ENCODE measurements around the gene FNDC3A. TPM values are rescaled to one million over a fixed set of nuclear protein-coding genes. Genes with fewer than 3 reads are reported as not detected.

FNDC3A gene
- total RNA-seq, 5 donors from 2014 or later (not counting 1 experiment from before 2014, with no cell fraction given) = 29.7 to 44.4 (median 32.0) TPM

DNA sequence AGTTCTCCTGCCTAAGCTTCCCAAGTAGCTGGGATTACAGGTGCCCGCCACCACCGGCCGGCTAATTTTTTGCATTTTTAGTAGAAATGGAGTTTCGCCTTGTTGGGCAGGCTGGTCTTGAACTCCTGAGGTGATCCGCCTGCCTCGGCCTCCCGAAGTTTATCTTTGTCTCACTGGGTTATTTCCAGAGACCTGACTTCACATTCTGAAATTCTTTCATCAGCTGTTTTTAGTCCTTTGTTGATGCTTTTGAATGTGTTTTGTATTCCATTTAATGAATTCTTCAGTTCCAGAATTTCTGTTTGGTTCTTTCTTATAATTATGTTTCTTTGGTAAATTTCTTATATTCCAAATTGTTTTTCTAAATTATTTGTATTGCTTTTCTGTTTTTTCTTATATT is 189.0 kb downstream of the FNDC3A start:
- ChIA-PET CTCF (no interaction called here), POLR2A (no interaction called here)
- H3K36me3 Mint-ChIP-seq = peaks cover 69% of the 10 kb centered on the region
- H3K9me3 ChIP-seq = peaks cover 8% of the 10 kb centered on the region
- H3K27me3 Mint-ChIP-seq = no peaks in the 10 kb centered on the region
- H3K4me1 ChIP-seq (ENCODE audit: control insufficient read depth in 1 of 2, extremely low read depth in 1 of 2, insufficient read depth in 2 of 2, low read length in 2 of 2) = no peaks in the 10 kb centered on the region
- no peak overlapping the region for H3K4me3 ChIP-seq (ENCODE audit: control insufficient read depth in 1 of 2, extremely low read depth in 1 of 2, low read length in 1 of 2)
- H3K4me3 Mint-ChIP-seq = no peak overlapping the region
- H3K9me3 Mint-ChIP-seq = peaks cover 5 to 16% (median 15%) of the 10 kb centered on the region in 3 donors
- H3K27ac ChIP-seq (ENCODE audit: low read length) = no peak overlapping the region
- H3K27ac Mint-ChIP-seq = no peak overlapping the region
- DNase-seq = no peak
- H3K4me1 Mint-ChIP-seq = peaks cover 14 to 28% (median 22%) of the 10 kb centered on the region in 3 donors
- no peak for ATAC-seq (replicated peaks in 1 of 4)
- peaks cover 13 to 35% of the 10 kb centered on the region in 2 donors for H3K36me3 ChIP-seq (ENCODE audit: control insufficient read depth in 2 of 2, extremely low read depth in 1 of 2, insufficient read depth in 1 of 2, low read length in 1 of 2)
- no peaks in the 10 kb centered on the region for H3K27me3 ChIP-seq (replicated peaks in 1 of 2; ENCODE audit: control insufficient read depth in 2 of 2, extremely low read depth in 1 of 2, insufficient read depth in 2 of 2, low read length in 1 of 2)
- WGBS (ENCODE audit: insufficient coverage) = 100% methylated on average over 1 of the region's 7 CpGs

DNA sequence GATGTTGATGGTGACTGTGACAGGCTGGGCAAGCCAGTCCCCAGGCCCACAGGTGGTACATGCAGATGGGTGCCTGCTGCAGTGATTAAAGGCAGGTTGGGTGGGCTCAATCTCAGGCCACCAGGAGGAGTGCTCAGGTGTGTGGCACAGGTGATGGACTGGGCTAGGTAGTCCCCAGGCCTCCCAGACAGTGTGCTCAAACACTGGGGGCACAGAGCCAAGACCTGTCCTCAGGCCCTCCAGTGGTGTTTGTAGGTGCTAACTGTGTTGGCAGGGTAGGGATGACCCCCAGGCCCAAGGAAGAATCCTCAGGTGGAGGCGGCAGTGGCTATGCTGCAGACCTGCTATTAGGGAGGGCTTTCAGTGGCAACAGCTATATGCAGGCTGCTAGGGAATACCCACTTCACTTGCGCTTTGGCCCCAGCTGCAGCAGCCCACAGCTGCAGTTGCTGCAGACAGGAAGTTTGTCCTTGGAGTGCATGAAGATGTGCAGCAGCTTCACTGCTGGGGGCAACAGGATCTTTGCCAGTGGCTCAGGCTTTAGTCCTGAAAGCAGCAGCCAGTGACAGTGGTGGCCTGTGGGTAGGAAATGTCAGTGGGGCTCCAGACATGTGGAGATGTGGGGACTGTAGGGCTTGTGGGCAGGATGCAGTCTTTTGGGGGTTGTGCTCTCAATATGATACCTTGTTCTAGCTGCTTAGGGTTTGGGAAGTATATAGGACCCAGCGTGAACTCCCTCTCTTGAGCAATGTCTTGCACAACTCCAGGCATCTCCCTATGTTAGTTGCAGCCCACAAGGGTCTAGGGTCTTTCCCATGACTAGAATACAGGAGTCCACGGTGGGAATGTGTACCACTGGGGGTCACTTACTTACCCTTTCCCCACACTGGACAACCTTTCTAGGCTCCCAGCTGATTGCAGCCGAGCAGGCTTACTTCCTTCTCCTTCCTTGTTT is 190.4 kb downstream of the FNDC3A start:
- Mint-ChIP-seq H3K4me3 (no peak overlapping the region), H3K27me3 (no peaks in the 10 kb centered on the region), H3K9me3 (peaks cover 5 to 16% (median 15%) of the 10 kb centered on the region in 3 donors), H3K27ac (peak overlapping the region in 1 of 2 donors; percentile 31), H3K36me3 (peaks cover 70% of the 10 kb centered on the region), H3K4me1 (peaks cover 8 to 20% (median 16%) of the 10 kb centered on the region in 3 donors)
- Histone ChIP-seq H3K27ac (ENCODE audit: low read length) (no peak overlapping the region), H3K4me3 (ENCODE audit: control insufficient read depth in 1 of 2, extremely low read depth in 1 of 2, low read length in 1 of 2) (no peak overlapping the region), H3K4me1 (ENCODE audit: control insufficient read depth in 1 of 2, extremely low read depth in 1 of 2, insufficient read depth in 2 of 2, low read length in 2 of 2) (no peaks in the 10 kb centered on the region), H3K27me3 (replicated peaks in 1 of 2; ENCODE audit: control insufficient read depth in 2 of 2, extremely low read depth in 1 of 2, insufficient read depth in 2 of 2, low read length in 1 of 2) (no peaks in the 10 kb centered on the region), H3K36me3 (ENCODE audit: control insufficient read depth in 2 of 2, extremely low read depth in 1 of 2, insufficient read depth in 1 of 2, low read length in 1 of 2) (peaks cover 13 to 43% of the 10 kb centered on the region in 2 donors), H3K9me3 (peaks cover 8% of the 10 kb centered on the region)
- ChIA-PET POLR2A (no interaction called here), CTCF (no interaction called here)
- 92% methylated on average over 3 of the region's 5 CpGs for WGBS (ENCODE audit: insufficient coverage)
- ATAC-seq (replicated peaks in 1 of 4) (no peak), DNase-seq (no peak)

- Histone ChIP-seq H3K9me3 (no peaks in the 10 kb centered on the region), H3K27me3 (replicated peaks in 1 of 2; ENCODE audit: control insufficient read depth in 2 of 2, extremely low read depth in 1 of 2, insufficient read depth in 2 of 2, low read length in 1 of 2) (no peaks in the 10 kb centered on the region), H3K4me3 (ENCODE audit: control insufficient read depth in 1 of 2, extremely low read depth in 1 of 2, low read length in 1 of 2) (no peak overlapping the region), H3K36me3 (ENCODE audit: control insufficient read depth in 2 of 2, extremely low read depth in 1 of 2, insufficient read depth in 1 of 2, low read length in 1 of 2) (peaks cover 0 to 33% of the 10 kb centered on the region in 2 donors), H3K4me1 (ENCODE audit: control insufficient read depth in 1 of 2, extremely low read depth in 1 of 2, insufficient read depth in 2 of 2, low read length in 2 of 2) (no peaks in the 10 kb centered on the region), H3K27ac (ENCODE audit: low read length) (no peak overlapping the region)
- DNase-seq (no peak), ATAC-seq (replicated peaks in 1 of 4) (no peak)
- POLR2A ChIA-PET = no interaction called here
- H3K27me3 Mint-ChIP-seq = no peaks in the 10 kb centered on the region
- peaks cover 56% of the 10 kb centered on the region for H3K36me3 Mint-ChIP-seq
- no peak overlapping the region for H3K27ac Mint-ChIP-seq
- no peak overlapping the region for H3K4me3 Mint-ChIP-seq
- H3K4me1 Mint-ChIP-seq = peaks cover 0 to 6% (median 3%) of the 10 kb centered on the region in 3 donors
- H3K9me3 Mint-ChIP-seq = no peaks in the 10 kb centered on the region
- CTCF ChIA-PET = no interaction called here
Observed at GRCh38 chr13:49171359-49171758, 195.6 kb downstream of the FNDC3A start.

DNA sequence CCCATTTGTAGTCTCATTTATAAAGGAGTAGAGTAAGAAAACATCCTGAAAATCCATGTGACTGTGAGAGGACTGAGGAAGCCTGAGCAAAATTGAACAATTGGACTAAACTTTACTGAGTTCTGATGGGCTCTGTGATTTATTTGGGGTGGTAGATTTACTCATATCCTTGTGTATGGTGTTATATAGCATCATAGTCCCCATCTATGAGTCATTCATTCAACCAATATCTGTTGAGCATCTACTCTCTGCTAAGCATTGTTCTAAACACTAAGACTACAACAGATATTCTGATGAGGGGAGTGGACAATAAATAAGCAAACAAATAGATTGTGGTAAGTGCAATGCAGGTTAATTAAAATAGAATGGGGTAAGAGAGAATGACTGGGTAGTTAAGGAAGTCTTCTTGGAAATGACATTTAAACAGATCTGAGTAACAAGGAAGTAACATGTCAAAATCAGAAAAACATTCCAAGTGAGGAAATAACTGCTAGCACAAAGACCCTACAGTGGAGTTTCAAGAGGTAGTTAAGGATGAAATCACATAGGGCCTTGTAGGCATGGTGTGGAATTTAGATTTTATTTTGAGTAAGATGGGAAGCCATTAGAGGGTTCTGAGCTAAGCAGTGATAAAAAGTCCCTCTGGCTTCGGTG is 208.1 kb downstream of the FNDC3A start:
- Histone ChIP-seq H3K36me3 (ENCODE audit: control insufficient read depth in 2 of 2, extremely low read depth in 1 of 2, insufficient read depth in 1 of 2, low read length in 1 of 2) (peaks cover under 1 to 67% of the 10 kb centered on the region in 2 donors), H3K9me3 (no peaks in the 10 kb centered on the region), H3K27me3 (replicated peaks in 1 of 2; ENCODE audit: control insufficient read depth in 2 of 2, extremely low read depth in 1 of 2, insufficient read depth in 2 of 2, low read length in 1 of 2) (no peaks in the 10 kb centered on the region), H3K4me3 (ENCODE audit: control insufficient read depth in 1 of 2, extremely low read depth in 1 of 2, low read length in 1 of 2) (no peak overlapping the region), H3K27ac (ENCODE audit: low read length) (no peak overlapping the region), H3K4me1 (ENCODE audit: control insufficient read depth in 1 of 2, extremely low read depth in 1 of 2, insufficient read depth in 2 of 2, low read length in 2 of 2) (no peaks in the 10 kb centered on the region)
- Mint-ChIP-seq H3K4me1 (peaks cover 0 to 4% (median 0%) of the 10 kb centered on the region in 3 donors), H3K4me3 (no peak overlapping the region), H3K27ac (no peak overlapping the region), H3K27me3 (no peaks in the 10 kb centered on the region), H3K9me3 (no peaks in the 10 kb centered on the region), H3K36me3 (peaks cover 40% of the 10 kb centered on the region)
- POLR2A ChIA-PET = no interaction called here
- 92% methylated on average over 1 of the region's 1 CpG for WGBS (ENCODE audit: insufficient coverage)
- no peak for ATAC-seq (replicated peaks in 1 of 4)
- DNase-seq = no peak
- CTCF ChIA-PET = no interaction called here

DNA sequence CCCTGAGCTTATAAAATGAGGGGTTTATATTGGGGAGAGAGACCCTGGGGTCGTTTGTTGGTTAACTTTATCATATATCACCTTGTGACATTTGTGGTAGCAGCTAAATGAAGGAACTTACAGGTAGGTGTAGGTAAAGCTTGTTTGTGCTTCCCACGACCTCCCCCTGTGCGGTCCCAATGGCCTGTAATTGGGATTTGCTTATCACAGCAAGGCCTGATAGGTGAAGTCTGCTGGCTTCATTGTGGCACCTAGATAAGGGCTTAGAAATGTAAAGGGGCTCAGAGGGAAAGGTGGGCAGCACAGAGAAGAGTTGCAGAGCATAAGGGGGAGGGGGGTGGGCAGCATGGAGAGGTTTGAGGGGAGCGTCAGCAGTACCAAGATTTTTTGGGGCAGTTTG is 208.9 kb downstream of the FNDC3A start:
- CTCF ChIA-PET = interaction anchor here in 1 of 2 donors (0.6 kb wide), 1 partner anchor 799 kb away, joined by 4 read pairs; no protein-coding TSS in a partner anchor
- ATAC-seq (replicated peaks in 1 of 4) (no peak), DNase-seq (no peak)
- no peaks in the 10 kb centered on the region for H3K9me3 Mint-ChIP-seq
- H3K27ac Mint-ChIP-seq = no peak overlapping the region
- H3K4me3 Mint-ChIP-seq = no peak overlapping the region
- Histone ChIP-seq H3K27ac (ENCODE audit: low read length) (no peak overlapping the region), H3K9me3 (no peaks in the 10 kb centered on the region), H3K27me3 (replicated peaks in 1 of 2; ENCODE audit: control insufficient read depth in 2 of 2, extremely low read depth in 1 of 2, insufficient read depth in 2 of 2, low read length in 1 of 2) (no peaks in the 10 kb centered on the region), H3K4me3 (ENCODE audit: control insufficient read depth in 1 of 2, extremely low read depth in 1 of 2, low read length in 1 of 2) (no peak overlapping the region), H3K36me3 (ENCODE audit: control insufficient read depth in 2 of 2, extremely low read depth in 1 of 2, insufficient read depth in 1 of 2, low read length in 1 of 2) (peaks cover 0 to 66% of the 10 kb centered on the region in 2 donors), H3K4me1 (ENCODE audit: control insufficient read depth in 1 of 2, extremely low read depth in 1 of 2, insufficient read depth in 2 of 2, low read length in 2 of 2) (no peaks in the 10 kb centered on the region)
- no peaks in the 10 kb centered on the region for H3K27me3 Mint-ChIP-seq
- WGBS (ENCODE audit: insufficient coverage) = 100% methylated on average over 3 of the region's 4 CpGs
- H3K36me3 Mint-ChIP-seq = peaks cover 37% of the 10 kb centered on the region
- POLR2A ChIA-PET = no interaction called here
- H3K4me1 Mint-ChIP-seq = peaks cover 0 to 4% (median 0%) of the 10 kb centered on the region in 3 donors

- Mint-ChIP-seq H3K27ac (peak overlapping the region; percentile 11 to 59), H3K9me3 (no peaks in the 10 kb centered on the region), H3K4me3 (no peak overlapping the region), H3K4me1 (peaks cover 0 to 4% (median 0%) of the 10 kb centered on the region in 3 donors), H3K27me3 (no peaks in the 10 kb centered on the region), H3K36me3 (peaks cover 33% of the 10 kb centered on the region)
- no peak overlapping the region for H3K27ac ChIP-seq (ENCODE audit: low read length)
- H3K9me3 ChIP-seq = no peaks in the 10 kb centered on the region
- CTCF ChIA-PET = interaction anchor here in 1 of 2 donors (0.6 kb wide), 1 partner anchor 651 kb away, joined by 3 read pairs; no protein-coding TSS in a partner anchor
- H3K4me1 ChIP-seq (ENCODE audit: control insufficient read depth in 1 of 2, extremely low read depth in 1 of 2, insufficient read depth in 2 of 2, low read length in 2 of 2) = no peaks in the 10 kb centered on the region
- WGBS (ENCODE audit: insufficient coverage) = no CpG with 5 or more reads among the region's 1 CpG
- peaks cover 0 to 67% of the 10 kb centered on the region in 2 donors for H3K36me3 ChIP-seq (ENCODE audit: control insufficient read depth in 2 of 2, extremely low read depth in 1 of 2, insufficient read depth in 1 of 2, low read length in 1 of 2)
- ATAC-seq (replicated peaks in 1 of 4) (no peak), DNase-seq (no peak)
- POLR2A ChIA-PET = interaction anchor here in 1 of 2 donors (0.8 kb wide), 1 partner anchor 13 kb away, joined by 3 read pairs; no protein-coding TSS in a partner anchor
- H3K4me3 ChIP-seq (ENCODE audit: control insufficient read depth in 1 of 2, extremely low read depth in 1 of 2, low read length in 1 of 2) = no peak overlapping the region
- no peaks in the 10 kb centered on the region for H3K27me3 ChIP-seq (replicated peaks in 1 of 2; ENCODE audit: control insufficient read depth in 2 of 2, extremely low read depth in 1 of 2, insufficient read depth in 2 of 2, low read length in 1 of 2)
Observed at GRCh38 chr13:49185264-49185663, 209.6 kb downstream of the FNDC3A start.
